ENCODE measurements around the gene TSNAXIP1. TPM values are rescaled to one million over a fixed set of nuclear protein-coding genes. Genes with fewer than 3 reads are reported as not detected.
A peak's percentile ranks its signal among the peaks of the same experiment; 100 is the strongest.

Gene TSNAXIP1
- total and polyA plus RNA-seq, 10 of the 15 experiments (the other 5 are each of a cell fraction or from before 2014, with no cell fraction given) = 0.09 to 0.63 (median 0.37) TPM; not detected in 1

- TF ChIP-seq EGR1 (IDR thresholded peaks at IDR 0.05; ENCODE audit: borderline replicate concordance in 1 of 2, low read depth in 2 of 2, low read length in 2 of 2) = no peak
Observed at GRCh38 chr16:67760206-67760955, 46.3 kb upstream of the TSNAXIP1 start (continued).

GRCh38 chr16:67760956-67761230, 45.8 kb upstream of the TSNAXIP1 start:
- DNase-seq (ENCODE audit: low read depth, low spot score) (no peak), FAIRE-seq (no peak), ATAC-seq (no peak)
- no peak overlapping the region for H3K27ac ChIP-seq (ENCODE audit: control insufficient read depth, insufficient read depth)
- no peaks in the 10 kb centered on the region for H3K4me1 ChIP-seq (ENCODE audit: control insufficient read depth, insufficient read depth, low read length)
- H3K27me3 ChIP-seq (replicated peaks in 1 of 2; ENCODE audit: control insufficient read depth in 2 of 2, insufficient read depth in 2 of 2, low read length in 1 of 2) = no peaks in the 10 kb centered on the region
- ChIA-PET CTCF (no interaction called here), SMC1A (ENCODE audit: uncharacterized antibody, unreplicated experiment) (interaction anchor here (1.0 kb wide), 1 partner anchor 10 kb away, joined by 3 read pairs; no protein-coding TSS in a partner anchor), RAD21 (ENCODE audit: unreplicated experiment) (no interaction called here), POLR2A (no interaction called here)
- no peaks in the 10 kb centered on the region for H3K9me3 ChIP-seq (replicated peaks; ENCODE audit: control insufficient read depth, insufficient read depth, low read length)
- peaks cover 2% of the 10 kb centered on the region for H4K20me1 ChIP-seq (ENCODE audit: control insufficient read depth, insufficient read depth)
- WGBS (ENCODE audit: insufficient coverage, insufficient replicate concordance, low lambda C conversion rate, missing lambda C conversion rate) = 98% methylated on average over 4 of the region's 4 CpGs
- H3K4me2 ChIP-seq (ENCODE audit: control insufficient read depth, insufficient read depth) = no peak overlapping the region
- TSS peak; percentile 43 for BruUV-seq (replicated peaks)
- intact Hi-C loops (cut with micrococcal nuclease; ENCODE audit: unreplicated experiment) (no loop called here), in situ Hi-C loops (cut with MboI) (no loop called here)
- H2AFZ ChIP-seq (ENCODE audit: control insufficient read depth, low read depth, low read length) = no peak overlapping the region
- H3K4me3 ChIP-seq = no peak overlapping the region
- H3K79me2 ChIP-seq (ENCODE audit: control insufficient read depth, insufficient read depth, low read length) = 0 out of 2 replicates have a peak, but pooled peaks cover 1% of the 10 kb centered on the region
- no peak overlapping the region for H3K9ac ChIP-seq (ENCODE audit: control insufficient read depth, insufficient read depth, low read length)
- peaks cover 3 to 8% of the 10 kb centered on the region in 2 experiments; a peak in 3 of 4 replicates for H3K36me3 ChIP-seq (ENCODE audit: control insufficient read depth in 2 of 2, insufficient read depth in 2 of 2, low read length in 1 of 2)
- TF ChIP-seq SMAD1 (IDR thresholded peaks at IDR 0.05; ENCODE audit: low read depth, partially characterized antibody) (no peak), JUNB (IDR thresholded peaks at IDR 0.05) (no peak), ZNF687 (IDR thresholded peaks at IDR 0.05) (no peak), SMC3 (IDR thresholded peaks at IDR 0.05; ENCODE audit: borderline replicate concordance, low read length) (no peak), CHD2 (IDR thresholded peaks at IDR 0.05; ENCODE audit: borderline replicate concordance, low read depth, low read length) (no peak), ATF3 (IDR thresholded peaks at IDR 0.05; ENCODE audit: borderline replicate concordance, extremely low read depth, low read depth, low read length) (no peak), CBX5 (IDR thresholded peaks at IDR 0.05; ENCODE audit: low read depth) (no peak), MXI1 (IDR thresholded peaks at IDR 0.05; ENCODE audit: low read depth, low read length) (no peak), ZNF217 (IDR thresholded peaks at IDR 0.05) (no peak), HDAC6 (IDR thresholded peaks at IDR 0.05; ENCODE audit: unreplicated experiment) (no peak), YY1 (IDR thresholded peaks at IDR 0.05; ENCODE audit: low read depth, low read length) (no peak), SRF (IDR thresholded peaks at IDR 0.05; ENCODE audit: low read depth in 2 of 2, low read length in 2 of 2) (no peak), ZNF24 (IDR thresholded peaks at IDR 0.05) (no peak), MLLT1 (IDR thresholded peaks at IDR 0.05) (no peak), IRF3 (IDR thresholded peaks at IDR 0.05) (no peak), PAX8 (IDR thresholded peaks at IDR 0.05) (no peak)
